CD4-positive, alpha-beta T cell (primary cell): ENCODE measurements around the gene MAP3K5. TPM values are rescaled to one million over a fixed set of nuclear protein-coding genes. Genes with fewer than 3 reads are reported as not detected.

Experiments used
- ATAC-seq: fragments of 200-7000 bp; cut with Tn5 transposase; one replicate; pipeline ENCODE4 v1.10.0; 2022; ENCODE audit warnings: mild to moderate bottlenecking; ENCODE audit not compliant: poor library complexity
- CTCF ChIA-PET: fragments of 350-600 bp; sonication (Branson Sonifier 250); formaldehyde crosslinking; loops from one replicate; lab custom pipeline; 2021; ENCODE audit warnings: antibody characterized with exemption, inconsistent platforms; lab: Charles Lee
- POLR2A ChIA-PET: fragments of 350-600 bp; sonication (Branson Sonifier 250); formaldehyde crosslinking; loops from one replicate; lab custom pipeline; 2021; ENCODE audit warnings: antibody characterized with exemption, inconsistent platforms; lab: Charles Lee
- DNase-seq, 14 experiments: peaks; one replicate each; pipeline ENCODE4 v3.0.0-alpha.2; 2013 to 2020; ENCODE audit warnings: mixed read lengths in 2 of 14
- H3K27ac ChIP-seq, 2 donors: one replicate each; pipeline versions ENCODE4 v1.5.1 to v1.7.0; 2013; ENCODE audit warnings: low read length in 2 of 2, low read depth in 1 of 2, mild to moderate bottlenecking in 1 of 2
- H3K27me3 ChIP-seq, 2 experiments: 1 replicate in 1 of 2; 2 replicates in 1 of 2; pipeline versions ENCODE4 v1.6.1 to v1.7.0; 2013; ENCODE audit warnings: low read length in 2 of 2, control low read depth in 1 of 2, mild to moderate bottlenecking in 1 of 2, moderate library complexity in 1 of 2; ENCODE audit not compliant: insufficient read depth in 2 of 2, control insufficient read depth in 1 of 2
- H3K36me3 ChIP-seq: one replicate; pipeline ENCODE4 v1.6.1; 2013; ENCODE audit warnings: low read length, control low read depth; ENCODE audit not compliant: insufficient read depth
- H3K4me1 ChIP-seq: one replicate; pipeline ENCODE4 v1.6.1; 2013; ENCODE audit warnings: low read length, control low read depth; ENCODE audit not compliant: insufficient read depth
- H3K4me3 ChIP-seq: one replicate; pipeline ENCODE4 v1.5.1; 2013; ENCODE audit warnings: mild to moderate bottlenecking, low read length, moderate library complexity
- H3K9me3 ChIP-seq, 2 experiments: 1 replicate in 1 of 2; 2 replicates in 1 of 2; pipeline versions ENCODE4 v1.6.1 to v1.7.0; 2013; ENCODE audit warnings: low read length in 2 of 2, mild to moderate bottlenecking in 2 of 2, control low read depth in 1 of 2, moderate library complexity in 1 of 2; ENCODE audit not compliant: control insufficient read depth in 1 of 2, insufficient read depth in 1 of 2
- H3K27ac Mint-ChIP-seq: one replicate; pipeline ENCODE4 v1.8.0; 2020; ENCODE audit warnings: mixed read lengths
- H3K27me3 Mint-ChIP-seq: one replicate; pipeline ENCODE4 v1.8.0; 2021; ENCODE audit warnings: mixed read lengths
- H3K36me3 Mint-ChIP-seq: one replicate; pipeline ENCODE4 v1.8.0; 2021; ENCODE audit warnings: low read depth, mixed read lengths
- H3K4me1 Mint-ChIP-seq: one replicate; pipeline ENCODE4 v1.8.0; 2021; ENCODE audit warnings: low read depth, mixed read lengths
- H3K4me3 Mint-ChIP-seq: one replicate; pipeline ENCODE4 v1.8.0; 2020; ENCODE audit warnings: mild to moderate bottlenecking, mixed read lengths
- H3K9me3 Mint-ChIP-seq: one replicate; pipeline ENCODE4 v1.8.0; 2020; ENCODE audit warnings: mixed read lengths
- intact Hi-C, 2 experiments: fragments of 100-400 bp; cut with DNase I in 1 of 2; cut with micrococcal nuclease in 1 of 2; formaldehyde crosslinking; loops; one replicate each; pipeline versions ENCODE4 v1.15.1 to v1.9.0; 2023 to 2025; cut with DNase I, micrococcal nuclease
- total RNA-seq, 174 experiments: library from RNA in 2 of 174; stranded (reverse) in 2 of 174; gene quantifications; one replicate each; pipeline ENCODE4 v1.2.3 and lab custom pipeline; 2021 to 2026
- TF ChIP-seq, protein P1 (sequence below): fragments of 200-600 bp; IDR thresholded peaks from one replicate; pipeline ENCODE4 v1.8.0; 2022; ENCODE audit warnings: antibody characterized with exemption, mild to moderate bottlenecking

Gene MAP3K5
- total RNA-seq, 2 experiments from 2014 or later, result 12.9 to 14.1 TPM

DNA sequence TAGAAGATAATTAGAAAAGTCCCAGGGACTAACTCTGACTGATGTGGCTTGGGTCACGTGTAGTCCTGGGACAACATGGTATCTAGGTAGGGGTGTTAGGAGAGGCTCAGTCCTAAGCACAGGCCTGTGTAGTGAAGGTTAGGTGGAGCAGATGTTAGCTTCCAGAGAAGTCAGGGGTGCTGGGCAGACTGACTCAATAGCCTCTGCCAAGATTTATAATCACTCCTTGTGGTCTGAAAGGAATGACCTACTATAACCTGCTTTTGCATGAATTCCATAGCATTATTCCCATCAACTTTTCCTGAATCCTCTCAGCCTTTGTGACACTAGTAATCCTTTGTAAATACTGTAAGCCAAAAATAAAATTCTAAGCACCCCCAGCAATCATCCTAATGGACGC lies 19.9 kb upstream of the MAP3K5 start:
- ATAC-seq, result no peak
- Histone ChIP-seq H3K4me3 (no peak overlapping the region), H3K36me3 (no peaks in the 10 kb centered on the region), H3K4me1 (no peaks in the 10 kb centered on the region), H3K27me3 (no peaks in the 10 kb centered on the region), H3K27ac (no peak overlapping the region), H3K9me3 (no peaks in the 10 kb centered on the region)
- Mint-ChIP-seq H3K4me3 (no peak overlapping the region), H3K27ac (no peak overlapping the region), H3K27me3 (peaks cover 5% of the 10 kb centered on the region), H3K36me3 (no peaks in the 10 kb centered on the region), H3K4me1 (no peaks in the 10 kb centered on the region), H3K9me3 (no peaks in the 10 kb centered on the region)
- ChIA-PET POLR2A (no interaction called here), CTCF (no interaction called here)
- intact Hi-C loops, result no loop called here
- TF ChIP-seq, protein P1, sequence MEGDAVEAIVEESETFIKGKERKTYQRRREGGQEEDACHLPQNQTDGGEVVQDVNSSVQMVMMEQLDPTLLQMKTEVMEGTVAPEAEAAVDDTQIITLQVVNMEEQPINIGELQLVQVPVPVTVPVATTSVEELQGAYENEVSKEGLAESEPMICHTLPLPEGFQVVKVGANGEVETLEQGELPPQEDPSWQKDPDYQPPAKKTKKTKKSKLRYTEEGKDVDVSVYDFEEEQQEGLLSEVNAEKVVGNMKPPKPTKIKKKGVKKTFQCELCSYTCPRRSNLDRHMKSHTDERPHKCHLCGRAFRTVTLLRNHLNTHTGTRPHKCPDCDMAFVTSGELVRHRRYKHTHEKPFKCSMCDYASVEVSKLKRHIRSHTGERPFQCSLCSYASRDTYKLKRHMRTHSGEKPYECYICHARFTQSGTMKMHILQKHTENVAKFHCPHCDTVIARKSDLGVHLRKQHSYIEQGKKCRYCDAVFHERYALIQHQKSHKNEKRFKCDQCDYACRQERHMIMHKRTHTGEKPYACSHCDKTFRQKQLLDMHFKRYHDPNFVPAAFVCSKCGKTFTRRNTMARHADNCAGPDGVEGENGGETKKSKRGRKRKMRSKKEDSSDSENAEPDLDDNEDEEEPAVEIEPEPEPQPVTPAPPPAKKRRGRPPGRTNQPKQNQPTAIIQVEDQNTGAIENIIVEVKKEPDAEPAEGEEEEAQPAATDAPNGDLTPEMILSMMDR, result no peak
- DNase-seq, result no peak

DNA sequence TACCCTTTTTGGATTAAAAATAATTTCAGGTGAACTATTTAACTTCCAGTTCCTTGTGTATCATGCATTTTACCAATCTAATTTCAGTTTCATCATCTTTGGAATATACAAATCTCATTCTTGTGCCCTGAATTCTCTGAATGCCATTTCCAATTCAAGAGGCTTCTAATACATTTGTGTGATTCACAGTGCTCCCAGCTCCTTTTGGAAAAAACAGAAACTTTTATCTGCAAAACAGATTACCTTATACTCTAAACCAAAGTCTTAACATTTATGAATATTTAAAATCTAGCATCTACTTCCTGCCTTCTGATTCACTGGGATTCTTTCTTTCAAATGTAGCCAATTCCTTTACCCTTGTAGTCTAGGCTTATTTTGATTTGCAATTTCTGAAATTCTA lies 19.0 kb upstream of the MAP3K5 start:
- no peak overlapping the region for H3K27ac ChIP-seq
- DNase-seq, result no peak
- no peaks in the 10 kb centered on the region for H3K36me3 ChIP-seq
- Mint-ChIP-seq H3K27me3 (no peaks in the 10 kb centered on the region), H3K4me3 (no peak overlapping the region), H3K4me1 (no peaks in the 10 kb centered on the region), H3K36me3 (no peaks in the 10 kb centered on the region), H3K27ac (no peak overlapping the region), H3K9me3 (no peaks in the 10 kb centered on the region)
- H3K27me3 ChIP-seq, result no peaks in the 10 kb centered on the region
- ChIA-PET CTCF (no interaction called here), POLR2A (interaction anchor here (0.9 kb wide), 1 partner anchor 10 kb away, joined by 3 read pairs; no protein-coding TSS in a partner anchor)
- intact Hi-C loops, result no loop called here
- no peaks in the 10 kb centered on the region for H3K4me1 ChIP-seq
- no peak for ATAC-seq
- H3K4me3 ChIP-seq, result no peak overlapping the region
- TF ChIP-seq, protein P1, result no peak
- no peaks in the 10 kb centered on the region for H3K9me3 ChIP-seq

DNA sequence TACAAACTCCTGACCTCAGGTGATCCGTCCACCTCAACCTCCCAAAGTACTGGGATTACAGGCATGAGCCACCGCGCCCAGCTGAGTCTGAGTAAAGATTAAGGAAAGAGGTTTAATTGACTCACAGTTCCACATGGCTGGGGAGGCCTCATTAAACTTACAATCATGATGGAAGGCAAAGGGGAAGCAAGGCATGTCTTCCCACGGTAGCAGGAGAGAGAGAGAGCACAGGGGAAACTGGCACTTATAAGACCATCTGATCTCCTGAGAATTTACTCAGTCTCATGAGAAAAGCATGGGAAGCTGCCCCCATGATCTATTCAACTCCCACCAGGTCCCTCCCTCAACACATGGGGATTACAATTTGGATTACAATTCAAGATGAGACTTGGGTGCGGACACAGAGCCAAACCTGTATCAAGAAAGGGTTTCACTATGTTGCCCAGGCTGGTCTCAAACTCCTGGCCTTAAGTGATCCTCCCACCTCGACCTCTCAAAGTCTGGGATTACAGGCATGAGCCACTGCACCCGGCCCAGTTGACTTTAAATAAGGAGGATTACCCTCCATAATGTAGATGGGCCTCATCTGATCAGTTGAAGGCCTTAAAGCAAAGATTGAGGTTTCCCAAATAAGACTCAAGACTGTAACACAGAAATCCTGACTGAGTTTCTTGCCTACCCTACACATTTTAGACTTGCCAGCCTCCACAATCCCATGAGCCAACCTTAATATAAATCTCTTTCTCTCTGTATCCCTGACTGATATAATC lies 17.0 kb upstream of the MAP3K5 start:
- Histone ChIP-seq H3K27me3 (no peaks in the 10 kb centered on the region), H3K27ac (no peak overlapping the region), H3K9me3 (no peaks in the 10 kb centered on the region), H3K36me3 (no peaks in the 10 kb centered on the region), H3K4me3 (no peak overlapping the region), H3K4me1 (no peaks in the 10 kb centered on the region)
- ChIA-PET CTCF (no interaction called here), POLR2A (no interaction called here)
- Mint-ChIP-seq H3K36me3 (no peaks in the 10 kb centered on the region), H3K27me3 (no peaks in the 10 kb centered on the region), H3K4me3 (no peak overlapping the region), H3K9me3 (no peaks in the 10 kb centered on the region), H3K27ac (no peak overlapping the region), H3K4me1 (no peaks in the 10 kb centered on the region)
- intact Hi-C loops, result no loop called here
- no peak for DNase-seq
- no peak for ATAC-seq
- TF ChIP-seq, protein P1, result no peak
